GM19240 (cell line): ENCODE results near the gene AP3D1.
"Not testable (repeated sequence)": the region's sequence is repeated elsewhere in the genome, so short reads cannot be mapped to it uniquely, and the experiment has no call there.

Experiments
- DNase-seq: peaks from one replicate; pipeline ENCODE4 v3.0.0; 2011; ENCODE audit warnings: low spot score; ENCODE audit not compliant: insufficient read length

AP3D1 gene

GRCh38 chr19:2150794-2151338, 500 bp downstream of the AP3D1 start:
- no peak for DNase-seq

GRCh38 chr19:2149980-2150793, 1.2 kb downstream of the AP3D1 start:
- DNase-seq, result no peak

DNA sequence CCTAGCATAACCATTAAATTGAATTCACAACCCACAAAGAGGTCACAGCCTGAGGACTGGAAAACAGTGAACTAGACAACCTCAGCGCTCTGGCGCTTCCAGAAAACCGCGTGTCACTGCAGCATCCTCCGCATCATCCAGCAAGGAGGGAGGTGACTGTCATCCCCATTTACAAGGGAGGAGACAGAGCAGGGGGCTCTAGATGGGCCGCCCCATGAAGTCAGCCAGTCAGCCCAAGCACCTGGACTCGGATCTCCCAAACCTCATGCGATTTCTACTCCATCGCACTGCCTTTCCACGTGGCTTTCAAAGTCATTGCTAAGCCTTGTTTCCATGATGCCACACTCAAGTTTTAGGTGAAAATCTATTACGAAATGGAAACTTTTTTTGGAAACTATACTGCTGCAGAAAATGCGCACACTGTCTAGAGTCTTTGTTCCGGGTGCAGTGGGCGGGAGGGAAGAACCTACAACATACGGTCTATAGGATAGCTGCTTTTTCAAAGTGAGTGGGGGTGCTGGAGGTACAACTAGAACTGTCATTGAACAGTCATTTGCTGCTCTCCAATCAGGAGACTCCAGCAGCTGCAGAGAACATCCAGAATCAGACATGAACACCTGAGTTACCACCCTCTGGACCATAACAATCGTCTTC, 2.8 kb downstream of the AP3D1 start:
- no peak for DNase-seq

DNA sequence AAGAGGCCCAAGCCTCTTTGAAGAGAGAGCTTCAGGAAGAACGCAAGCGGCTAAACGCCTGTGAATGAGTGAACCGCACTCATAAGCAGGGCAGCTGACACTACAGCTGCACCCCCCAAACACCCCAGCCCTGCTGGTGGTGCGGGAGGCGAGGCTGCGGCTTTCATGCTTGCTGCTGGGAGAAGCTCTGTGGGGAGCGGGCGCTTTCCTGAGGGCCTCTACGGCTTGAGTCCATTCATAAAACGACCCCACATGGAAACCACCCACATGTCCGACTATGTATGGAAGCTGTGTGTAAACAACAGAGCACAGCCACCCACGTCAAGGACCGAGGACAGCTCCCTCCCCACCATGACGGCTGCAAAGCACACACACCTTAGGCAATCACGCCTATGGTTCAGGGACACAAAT, 5.5 kb downstream of the AP3D1 start:
- no peak for DNase-seq

GRCh38 chr19:2144190-2144589, 7.2 kb downstream of the AP3D1 start:
- no peak for DNase-seq

DNA sequence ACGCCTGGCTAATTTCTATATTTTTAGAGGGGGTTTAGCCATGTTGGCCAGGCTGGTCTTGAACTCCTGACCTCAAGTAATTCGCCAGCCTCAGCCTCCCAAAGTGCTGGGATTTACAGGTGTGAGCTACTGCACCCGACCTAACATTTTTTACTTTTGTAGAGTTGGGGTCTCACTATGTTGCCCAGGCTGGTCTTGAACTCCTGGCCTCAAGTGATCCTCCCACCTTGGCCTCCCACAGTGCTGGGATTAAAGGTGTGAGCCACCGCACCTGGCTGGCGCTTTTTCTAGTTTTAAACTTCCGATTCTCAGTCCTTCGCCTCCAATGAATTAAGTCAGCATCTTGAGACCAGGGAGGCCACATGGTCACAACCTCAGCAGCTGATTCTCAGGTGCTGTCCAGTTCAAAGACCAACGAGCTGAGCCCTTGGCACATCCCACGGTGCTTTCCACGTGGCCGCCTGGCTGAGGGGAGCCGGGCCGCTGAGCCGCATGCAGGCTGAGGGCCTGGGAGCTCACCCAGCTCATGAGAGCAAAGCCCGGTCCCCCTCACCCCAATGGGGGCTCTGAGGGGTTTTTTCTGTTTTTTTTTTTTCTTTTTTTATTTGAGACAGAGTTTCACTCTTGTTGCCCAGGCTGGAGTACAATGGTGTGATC, 9.1 kb downstream of the AP3D1 start:
- no peak for DNase-seq

DNA sequence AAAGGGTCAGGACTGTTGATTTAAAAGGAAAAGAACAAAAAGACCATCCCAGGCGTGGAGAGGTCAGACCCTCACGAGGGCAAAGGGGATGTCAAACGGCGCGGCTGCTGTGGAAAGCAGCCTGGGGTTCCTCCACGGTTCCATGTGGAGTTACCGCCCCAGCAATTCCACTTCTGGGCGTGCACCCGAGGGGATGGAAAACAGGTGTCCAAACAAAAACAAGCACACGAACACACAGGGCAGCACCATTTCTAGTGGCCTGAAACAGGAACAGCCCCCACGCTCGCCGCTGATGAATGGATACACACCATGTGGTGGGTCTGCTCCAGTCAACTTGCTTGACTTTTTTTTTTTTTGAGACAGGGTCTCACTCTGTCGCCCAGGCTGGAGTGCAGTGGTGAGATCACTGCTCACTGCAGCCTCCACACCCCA, 11.2 kb downstream of the AP3D1 start:
- no peak for DNase-seq

DNA sequence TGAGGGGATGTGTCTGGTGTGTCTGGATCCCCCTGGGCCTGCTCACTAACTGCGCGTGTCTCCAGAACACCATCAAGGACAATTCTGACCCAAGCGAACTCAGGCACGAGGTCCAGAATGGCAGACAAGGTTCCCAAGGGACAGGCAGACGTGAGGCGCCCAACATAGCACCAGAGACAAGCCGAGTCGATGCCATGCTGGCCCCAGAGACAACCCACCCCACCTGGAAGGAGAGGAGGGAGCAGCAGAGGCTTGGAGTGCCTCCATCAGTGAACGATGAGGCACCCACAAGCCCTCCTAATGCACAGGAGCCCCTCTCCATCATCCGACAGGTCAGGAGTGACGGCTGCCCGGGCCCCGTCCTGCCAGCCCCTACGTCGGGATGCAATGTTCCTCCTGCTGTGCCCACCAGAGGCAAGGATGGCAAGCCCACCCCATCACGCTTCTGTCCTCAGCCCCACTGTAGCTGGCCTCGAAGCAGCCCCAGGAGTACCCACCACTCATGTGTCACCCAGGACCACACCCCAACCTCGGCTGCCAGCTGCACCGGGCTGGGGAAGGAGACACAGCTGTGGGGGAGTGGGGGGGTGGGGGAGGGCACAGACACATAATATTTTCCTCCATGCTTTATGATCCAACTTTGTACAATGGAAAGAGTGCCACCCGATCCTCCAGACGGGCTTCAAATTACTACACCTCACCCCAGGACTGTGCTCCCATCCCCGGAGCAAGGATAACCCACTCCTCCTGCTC, 11.8 kb downstream of the AP3D1 start:
- DNase-seq, result no peak

GRCh38 chr19:2138061-2138728, 13.2 kb downstream of the AP3D1 start:
- no peak for DNase-seq

DNA sequence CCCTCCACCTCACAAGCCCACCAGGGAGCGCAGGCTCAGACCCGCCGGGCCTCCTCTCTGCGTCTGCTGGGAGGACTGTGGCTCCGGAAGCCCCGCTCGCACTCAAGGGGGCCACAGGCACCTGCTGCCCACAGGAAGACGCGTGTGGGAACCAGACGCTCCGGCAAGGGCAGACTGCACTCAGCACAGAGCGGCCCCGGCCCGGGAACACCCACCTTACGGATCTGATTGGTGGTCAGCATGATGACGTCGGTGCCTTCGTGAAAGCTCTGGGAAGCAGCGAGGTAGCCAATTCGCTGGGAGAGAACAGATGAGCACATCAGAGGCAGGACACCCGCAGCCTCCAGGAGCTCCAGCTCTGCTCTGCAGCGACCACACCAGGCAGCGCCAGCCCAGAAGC, 14.6 kb downstream of the AP3D1 start:
- DNase-seq, result no peak

DNA sequence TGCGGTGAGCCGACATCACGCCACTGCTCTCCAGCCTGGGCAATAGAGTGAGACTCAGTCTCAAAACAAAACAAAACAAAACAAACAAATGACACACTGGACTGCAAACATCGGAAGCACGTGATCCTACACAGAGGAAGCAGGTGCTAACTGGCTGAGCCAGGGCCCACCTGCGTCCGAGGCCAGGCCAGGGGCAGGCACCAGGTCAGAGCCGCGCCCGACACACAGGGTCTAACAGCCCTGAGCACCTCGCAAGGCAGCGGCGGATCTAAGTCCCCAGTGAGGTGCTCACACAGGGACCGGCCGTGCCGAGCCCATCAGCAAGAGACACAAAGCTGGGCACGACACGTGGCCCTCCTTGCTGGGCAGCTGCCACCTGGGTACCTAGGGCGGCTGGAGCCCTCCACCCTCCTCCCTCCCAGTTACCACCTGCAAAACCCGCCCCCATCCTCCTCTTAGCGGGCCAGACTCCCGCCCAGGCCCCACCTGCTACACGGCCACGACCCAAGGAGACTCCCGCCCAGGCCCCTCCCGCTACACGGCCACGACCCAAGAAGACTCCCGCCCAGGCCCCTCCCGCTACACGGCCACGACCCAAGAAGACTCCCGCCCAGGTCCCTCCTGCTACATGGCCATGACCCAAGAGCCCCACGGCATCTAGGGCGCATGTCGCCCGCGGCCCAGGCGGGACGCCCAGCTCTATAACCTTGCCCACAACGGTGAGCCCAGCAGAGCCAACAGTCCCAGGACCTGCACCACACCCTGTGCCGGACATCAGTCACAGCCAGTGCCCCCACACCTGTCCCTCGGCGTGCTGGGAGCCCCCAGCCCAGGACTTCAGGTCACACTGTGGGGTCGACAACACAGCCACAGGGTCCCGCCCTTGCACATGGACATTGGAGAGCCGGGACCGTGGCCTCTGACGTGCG, 15.6 kb downstream of the AP3D1 start:
- DNase-seq, result no peak

DNA sequence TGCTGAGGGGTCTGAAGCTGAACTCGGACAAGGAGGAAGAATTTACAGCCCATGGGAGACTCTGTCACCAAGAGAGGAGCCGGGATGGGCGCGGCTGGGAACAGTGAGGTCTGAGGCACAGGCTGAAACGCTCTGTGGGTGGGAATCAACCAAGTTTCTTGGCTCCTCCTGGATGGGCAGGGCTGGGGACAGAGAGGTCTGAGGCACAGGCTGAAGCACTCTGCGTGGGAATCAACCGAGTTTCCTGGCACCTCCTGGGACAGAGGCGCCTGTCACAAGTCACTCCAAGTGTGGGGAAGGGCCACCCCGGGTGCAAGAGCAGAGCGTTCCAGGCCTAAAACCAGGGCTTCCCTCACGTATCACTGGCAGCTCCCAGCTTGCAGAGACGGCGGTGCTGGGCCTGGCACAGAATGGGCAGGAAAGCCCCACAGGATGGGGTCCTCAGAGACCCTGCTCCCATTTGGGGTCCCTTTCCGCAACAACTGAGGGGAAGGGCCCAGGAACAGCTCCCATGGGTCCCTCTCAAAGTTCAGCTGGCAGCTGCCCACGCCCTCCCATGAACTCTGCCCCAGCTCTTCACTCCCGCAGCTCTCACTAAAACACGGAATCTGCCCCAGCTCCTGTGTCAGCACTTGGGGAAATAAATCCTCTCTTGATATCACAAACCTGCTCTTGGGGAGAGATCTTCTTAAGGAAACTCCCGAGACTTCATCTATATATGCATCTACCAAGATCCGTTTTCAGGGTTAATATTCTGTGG, 18.5 kb downstream of the AP3D1 start:
- DNase-seq, result no peak

GRCh38 chr19:2132191-2132590, 19.2 kb downstream of the AP3D1 start:
- no peak for DNase-seq

- DNase-seq, result not testable (repeated sequence)
Observed at GRCh38 chr19:2131012-2131975, 20.1 kb downstream of the AP3D1 start.

- no peak for DNase-seq
Observed at GRCh38 chr19:2129892-2130770, 21.2 kb downstream of the AP3D1 start.

DNA sequence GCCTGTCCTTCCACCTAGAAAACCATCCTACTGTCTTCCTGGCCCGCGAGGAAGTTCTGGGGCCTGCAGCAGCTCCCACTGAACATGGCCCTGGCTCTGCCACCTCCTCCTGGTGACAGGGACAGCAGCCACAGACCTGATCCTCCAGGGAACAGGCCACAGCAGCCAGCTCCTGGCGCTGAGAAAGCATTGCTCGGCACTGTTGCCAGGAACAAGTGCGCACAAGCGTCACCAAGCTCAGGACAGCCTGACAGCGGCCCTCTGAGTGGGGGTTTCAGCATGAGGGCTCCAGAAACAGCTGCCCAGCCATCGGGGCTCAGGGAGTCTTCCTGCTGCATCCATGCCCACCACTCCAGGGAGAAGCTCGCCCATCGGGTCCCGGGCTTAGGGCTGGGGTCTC, 21.9 kb downstream of the AP3D1 start:
- no peak for DNase-seq

DNA sequence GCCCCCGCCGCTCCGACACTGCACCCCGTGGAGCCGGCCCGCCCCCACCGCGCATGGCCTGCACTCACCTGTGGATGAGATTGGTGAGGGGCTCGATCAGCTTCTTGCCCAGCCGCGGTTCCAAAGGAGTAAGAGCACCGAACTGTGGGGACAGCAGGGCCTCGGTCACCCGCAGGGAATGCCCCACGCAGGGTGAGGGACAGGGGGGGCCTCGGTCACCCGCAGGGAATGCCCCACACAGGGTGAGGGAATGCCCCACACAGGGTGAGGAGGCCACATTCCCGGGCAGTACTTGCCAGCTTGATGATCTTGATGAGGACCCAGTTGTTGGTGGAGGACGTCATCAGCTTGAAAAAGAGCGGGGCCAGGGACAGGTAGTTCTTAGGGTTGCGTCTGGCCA, 22.3 kb downstream of the AP3D1 start:
- no peak for DNase-seq
